ENCODE data around the gene TINAGL1.

GRCh38 chr1:31580513-31580870 is 4.2 kb downstream of the TINAGL1 start:
- TF ChIP-seq CTCF (IDR thresholded peaks at IDR 0.05; ENCODE audit: low read depth, low read length) (no peak), EZH2phosphoT487 (IDR thresholded peaks at IDR 0.05; ENCODE audit: low read depth) (no peak)
